Rectal smooth muscle tissue (tissue), 1 donor: ENCODE results near the gene RBM15B.
A peak's percentile ranks its signal among the peaks of the same experiment; 100 is the strongest.
"Not testable (repeated sequence)": the region's sequence is repeated elsewhere in the genome, so short reads cannot be mapped to it uniquely, and the experiment has no call there.

Experiments used
- H3K27ac ChIP-seq: one replicate; pipeline ENCODE4 v1.7.0; 2013; ENCODE audit warnings: low read depth, low read length, inconsistent platforms
- H3K27me3 ChIP-seq: one replicate; pipeline ENCODE4 v1.7.0; 2013; ENCODE audit warnings: low read length; ENCODE audit not compliant: control insufficient read depth, insufficient read depth
- H3K36me3 ChIP-seq: one replicate; pipeline ENCODE4 v1.7.0; 2013; ENCODE audit warnings: low read length; ENCODE audit not compliant: control insufficient read depth, insufficient read depth
- H3K4me1 ChIP-seq: one replicate; pipeline ENCODE4 v1.7.0; 2013; ENCODE audit warnings: low read length; ENCODE audit not compliant: control insufficient read depth, insufficient read depth
- H3K4me3 ChIP-seq: one replicate; pipeline ENCODE4 v1.7.0; 2013; ENCODE audit warnings: low read length
- H3K9ac ChIP-seq: one replicate; pipeline ENCODE4 v1.7.0; 2013; ENCODE audit warnings: low read length

Gene RBM15B

GRCh38 chr3:51381333-51381705 lies 9.8 kb upstream of the RBM15B start:
- Histone ChIP-seq H3K27ac (no peak overlapping the region), H3K27me3 (no peaks in the 10 kb centered on the region), H3K4me3 (no peak overlapping the region), H3K9ac (no peak overlapping the region), H3K36me3 (no peaks in the 10 kb centered on the region), H3K4me1 (peaks cover 11% of the 10 kb centered on the region)

- no peaks in the 10 kb centered on the region for H3K36me3 ChIP-seq
- no peaks in the 10 kb centered on the region for H3K27me3 ChIP-seq
- no peak overlapping the region for H3K27ac ChIP-seq
- no peak overlapping the region for H3K4me3 ChIP-seq
- H3K9ac ChIP-seq: no peak overlapping the region
- H3K4me1 ChIP-seq: peaks cover 12% of the 10 kb centered on the region
Observed at GRCh38 chr3:51382076-51382745, 8.9 kb upstream of the RBM15B start.

GRCh38 chr3:51382947-51383578 lies 8.0 kb upstream of the RBM15B start:
- no peaks in the 10 kb centered on the region for H3K36me3 ChIP-seq
- H3K27me3 ChIP-seq: no peaks in the 10 kb centered on the region
- peaks cover 12% of the 10 kb centered on the region for H3K4me1 ChIP-seq
- no peak overlapping the region for H3K9ac ChIP-seq
- no peak overlapping the region for H3K27ac ChIP-seq
- no peak overlapping the region for H3K4me3 ChIP-seq

- no peaks in the 10 kb centered on the region for H3K36me3 ChIP-seq
- no peaks in the 10 kb centered on the region for H3K27me3 ChIP-seq
- H3K27ac ChIP-seq: peak overlapping the region; percentile 91
- H3K9ac ChIP-seq: peak overlapping the region; percentile 81
- H3K4me3 ChIP-seq: peak overlapping the region; percentile 87
- peaks cover 12% of the 10 kb centered on the region for H3K4me1 ChIP-seq
Observed at GRCh38 chr3:51384055-51384725, 6.9 kb upstream of the RBM15B start.

- Histone ChIP-seq H3K9ac (peak within 1 kb of the TSS; percentile 81), H3K36me3 (no peaks in the 10 kb centered on the region), H3K27me3 (no peaks in the 10 kb centered on the region), H3K27ac (peak within 1 kb of the TSS; percentile 91), H3K4me1 (peaks cover 12% of the 10 kb centered on the region), H3K4me3 (peak within 1 kb of the TSS; percentile 87)
Observed at GRCh38 chr3:51384726-51385473, 6.2 kb upstream of the RBM15B start, which contains the start of gene MANF. Gene MANF, plus strand, starts transcription at chr3:51385291. Its CDS starts 52 bp downstream, at chr3:51385343.

GRCh38 chr3:51385621-51386091 lies 5.4 kb upstream of the RBM15B start:
- Histone ChIP-seq H3K9ac (peak overlapping the region; percentile 2), H3K4me1 (peaks cover 16% of the 10 kb centered on the region), H3K4me3 (peak overlapping the region; percentile 75), H3K36me3 (no peaks in the 10 kb centered on the region), H3K27me3 (no peaks in the 10 kb centered on the region), H3K27ac (peak overlapping the region; percentile 77)

- peaks cover 17% of the 10 kb centered on the region for H3K4me1 ChIP-seq
- H3K9ac ChIP-seq: peak overlapping the region; percentile 2
- no peaks in the 10 kb centered on the region for H3K27me3 ChIP-seq
- peak overlapping the region; percentile 75 for H3K4me3 ChIP-seq
- H3K36me3 ChIP-seq: no peaks in the 10 kb centered on the region
- H3K27ac ChIP-seq: peak overlapping the region; percentile 77
Observed at GRCh38 chr3:51386159-51386851, 4.8 kb upstream of the RBM15B start.

- H3K27me3 ChIP-seq: no peaks in the 10 kb centered on the region
- peaks cover 17% of the 10 kb centered on the region for H3K4me1 ChIP-seq
- H3K9ac ChIP-seq: no peak overlapping the region
- no peaks in the 10 kb centered on the region for H3K36me3 ChIP-seq
- no peak overlapping the region for H3K27ac ChIP-seq
- H3K4me3 ChIP-seq: no peak overlapping the region
Observed at GRCh38 chr3:51386852-51387229, 4.2 kb upstream of the RBM15B start.

GRCh38 chr3:51387281-51387680 lies 3.8 kb upstream of the RBM15B start:
- not testable (repeated sequence) for H3K27ac ChIP-seq

GRCh38 chr3:51388286-51389029 lies 2.6 kb upstream of the RBM15B start:
- H3K27me3 ChIP-seq: no peaks in the 10 kb centered on the region
- H3K9ac ChIP-seq: no peak overlapping the region
- no peak overlapping the region for H3K4me3 ChIP-seq
- no peak overlapping the region for H3K27ac ChIP-seq
- peaks cover 7% of the 10 kb centered on the region for H3K36me3 ChIP-seq
- peaks cover 28% of the 10 kb centered on the region for H3K4me1 ChIP-seq

More at GRCh38 chr3:51387281-51387680, 3.8 kb upstream of the RBM15B start:
- not testable (repeated sequence) for H3K9ac ChIP-seq, H3K36me3 ChIP-seq, H3K4me3 ChIP-seq, H3K27me3 ChIP-seq
- H3K4me1 ChIP-seq: peaks cover 18% of the 10 kb centered on the region

GRCh38 chr3:51389423-51390183 lies 1.5 kb upstream of the RBM15B start:
- Histone ChIP-seq H3K36me3 (peaks cover 11% of the 10 kb centered on the region), H3K4me3 (no peak overlapping the region), H3K27ac (no peak overlapping the region), H3K27me3 (no peaks in the 10 kb centered on the region), H3K4me1 (peaks cover 28% of the 10 kb centered on the region), H3K9ac (no peak overlapping the region)
